B cell (primary cell): ENCODE data around the gene HOMER1. TPM values are rescaled to one million over a fixed set of nuclear protein-coding genes. Genes with fewer than 3 reads are reported as not detected.

Experiments used
- ATAC-seq: fragments of 200-7000 bp; cut with Tn5 transposase; one replicate; pipeline ENCODE4 v1.10.0; 2021; ENCODE audit warnings: low read depth, mild to moderate bottlenecking, moderate number of reproducible peaks, moderate library complexity
- CTCF ChIA-PET: fragments of 350-600 bp; sonication (Branson Sonifier 250); formaldehyde crosslinking; loops from one replicate; lab custom pipeline; 2021; ENCODE audit warnings: antibody characterized with exemption, inconsistent platforms; lab: Charles Lee
- POLR2A ChIA-PET: fragments of 350-600 bp; sonication (Branson Sonifier 250); formaldehyde crosslinking; loops from one replicate; lab custom pipeline; 2021; ENCODE audit warnings: antibody characterized with exemption; lab: Charles Lee
- DNase-seq: peaks from one replicate; pipeline ENCODE4 v3.0.0; 2013
- H2AFZ ChIP-seq: 2 replicates; pipeline ENCODE4 v1.6.1; 2012; ENCODE audit warnings: mild to moderate bottlenecking, low read depth, low read length; ENCODE audit not compliant: insufficient read depth, poor library complexity, severe bottlenecking
- H3K27ac ChIP-seq, 2 donors: 1 replicate in 1 of 2; 2 replicates in 1 of 2; pipeline ENCODE4 v1.5.1; 2012 to 2013; ENCODE audit warnings: low read length in 2 of 2, mild to moderate bottlenecking in 2 of 2, moderate library complexity in 1 of 2
- H3K27me3 ChIP-seq, 4 experiments: fragments of 200-600 bp in 1 of 4; sonication (generic) in 1 of 4; replicated peaks in 1 of 4; 1 replicate in 2 of 4; 2 replicates in 2 of 4; pipeline versions ENCODE4 v1.6.1 to v1.7.0; 2013 to 2016; ENCODE audit warnings: low read length in 3 of 4, mild to moderate bottlenecking in 2 of 4, mixed read lengths in 1 of 4, moderate library complexity in 1 of 4; ENCODE audit not compliant: insufficient read depth in 4 of 4, control insufficient read depth in 3 of 4; ENCODE audit errors: control extremely low read depth in 1 of 4
- H3K36me3 ChIP-seq, 2 experiments: replicated peaks in 1 of 2; 1 replicate in 1 of 2; 2 replicates in 1 of 2; pipeline versions ENCODE4 v1.6.1 to v1.7.1; 2013; ENCODE audit warnings: low read length in 1 of 2; ENCODE audit not compliant: insufficient read depth in 2 of 2, control insufficient read depth in 1 of 2; ENCODE audit errors: control extremely low read depth in 1 of 2, extremely low read depth in 1 of 2
- H3K4me1 ChIP-seq, 2 donors: fragments of 200-600 bp in 1 of 2; sonication (generic) in 1 of 2; 1 replicate in 1 of 2; 2 replicates in 1 of 2; pipeline versions ENCODE4 v1.5.1 to v1.6.1; 2013 to 2017; ENCODE audit warnings: low read length in 2 of 2; ENCODE audit not compliant: control insufficient read depth in 2 of 2, insufficient read depth in 2 of 2
- H3K4me2 ChIP-seq: replicated peaks from 2 replicates; pipeline ENCODE3; 2012; ENCODE audit warnings: mild to moderate bottlenecking, low read depth, low read length; ENCODE audit not compliant: poor library complexity, severe bottlenecking
- H3K4me3 ChIP-seq, 5 experiments: fragments of 200-600 bp in 1 of 5; sonication (generic) in 1 of 5; 1 replicate in 3 of 5; 2 replicates in 2 of 5; pipeline versions ENCODE4 v1.5.1 to v1.7.0; 2011 to 2016; ENCODE audit warnings: low read length in 4 of 5, mild to moderate bottlenecking in 4 of 5, low read depth in 2 of 5, control low read depth in 1 of 5, moderate library complexity in 1 of 5; ENCODE audit not compliant: insufficient read depth in 1 of 5; ENCODE audit errors: control extremely low read depth in 1 of 5, extremely low read depth in 1 of 5
- H3K79me2 ChIP-seq: fragments of 200-600 bp; sonication (generic); one replicate; pipeline ENCODE4 v1.6.0; 2016; ENCODE audit warnings: low read length; ENCODE audit not compliant: control insufficient read depth, insufficient read depth
- H3K9ac ChIP-seq: fragments of 200-600 bp; sonication (generic); 2 replicates; pipeline ENCODE4 v1.6.1; 2017; ENCODE audit warnings: mild to moderate bottlenecking, low read length, moderate library complexity
- H3K9me3 ChIP-seq, 3 donors: one replicate each; pipeline versions ENCODE4 v1.6.1 to v1.7.1; 2013; ENCODE audit warnings: low read length in 2 of 3; ENCODE audit not compliant: control insufficient read depth in 2 of 3, insufficient read depth in 1 of 3; ENCODE audit errors: control extremely low read depth in 1 of 3
- H4K20me1 ChIP-seq: 2 replicates; pipeline ENCODE4 v1.6.0; 2012; ENCODE audit warnings: mild to moderate bottlenecking, low read length; ENCODE audit not compliant: insufficient read depth, control insufficient read depth, poor library complexity, severe bottlenecking
- H3K27ac Mint-ChIP-seq: one replicate; pipeline ENCODE4 v1.8.0; 2021; ENCODE audit warnings: mixed read lengths
- H3K27me3 Mint-ChIP-seq: one replicate; pipeline ENCODE4 v1.8.0; 2021; ENCODE audit warnings: mixed read lengths
- H3K4me1 Mint-ChIP-seq: one replicate; pipeline ENCODE4 v1.8.0; 2021; ENCODE audit warnings: mixed read lengths
- H3K4me3 Mint-ChIP-seq: one replicate; pipeline ENCODE4 v1.8.0; 2021; ENCODE audit warnings: mixed read lengths
- H3K9me3 Mint-ChIP-seq: one replicate; pipeline ENCODE4 v1.8.0; 2022; ENCODE audit warnings: mixed read lengths; ENCODE audit not compliant: insufficient read depth
- CTCF ChIP-seq: fragments of 200-600 bp; IDR thresholded peaks from one replicate; pipeline ENCODE4 v1.8.0; 2022; ENCODE audit warnings: antibody characterized with exemption, mild to moderate bottlenecking
- EZH2 ChIP-seq: IDR thresholded peaks from 2 replicates; pipeline ENCODE4 v1.6.1; 2012; ENCODE audit warnings: borderline replicate concordance, low read depth, mild to moderate bottlenecking, moderate library complexity, low read length; ENCODE audit not compliant: insufficient read depth, poor library complexity, severe bottlenecking
- WGBS: methylation state at CpG from one replicate; pipeline ENCODE4 v1.1.5; 2013; ENCODE audit warnings: missing lambda C conversion rate; ENCODE audit not compliant: insufficient coverage; 5-methylcytosine and 5-hydroxymethylcytosine counted together
- intact Hi-C: fragments of 100-400 bp; cut with micrococcal nuclease; formaldehyde crosslinking; loops from one replicate; pipeline ENCODE4 v1.10.0; 2022
- polyA plus RNA-seq: library from polyadenylated mRNA; depleted of rRNA; stranded (reverse); fragments of >200 nt; gene quantifications from 2 replicates; pipeline ENCODE4 v1.2.3, GENCODE V29; 2012
- total RNA-seq, 2 donors: library from RNA; stranded (reverse); fragments of 120-200 nt in 1 of 2; gene quantifications; 1 replicate in 1 of 2; 2 replicates in 1 of 2; pipeline versions ENCODE4 v1.2.3 to v1.2.4, GENCODE V29; 2013 to 2022

Gene HOMER1
- total and polyA plus RNA-seq, 2 donors (not counting 1 experiment from before 2014, with no cell fraction given): 0.63 to 5.4 TPM

- POLR2A ChIA-PET: no interaction called here
- peaks cover 3% of the 10 kb centered on the region for H3K27me3 Mint-ChIP-seq
- no peaks in the 10 kb centered on the region for H3K27me3 ChIP-seq
- WGBS: 94% methylated on average over 2 of the region's 2 CpGs
- no peaks in the 10 kb centered on the region for H3K4me1 ChIP-seq
- H3K4me3 ChIP-seq: no peak overlapping the region
- H3K4me2 ChIP-seq: no peak overlapping the region
- H3K4me3 Mint-ChIP-seq: no peak overlapping the region
- H3K27ac ChIP-seq: no peak overlapping the region
- H3K9me3 Mint-ChIP-seq: no peaks in the 10 kb centered on the region
- H4K20me1 ChIP-seq: no peaks in the 10 kb centered on the region
- ATAC-seq: no peak
- CTCF ChIA-PET: interaction anchor here (1.6 kb wide), 1 partner anchor 324 kb away, joined by 3 read pairs; no protein-coding TSS in a partner anchor
- no peak overlapping the region for H3K9ac ChIP-seq
- H3K27ac Mint-ChIP-seq: no peak overlapping the region
- no peaks in the 10 kb centered on the region for H3K36me3 ChIP-seq
- intact Hi-C loops: no loop called here
- peaks cover 3% of the 10 kb centered on the region for H3K4me1 Mint-ChIP-seq
- no peaks in the 10 kb centered on the region for H3K79me2 ChIP-seq
- TF ChIP-seq EZH2: no peak
- TF ChIP-seq CTCF: no peak
- DNase-seq: peak; percentile 4
- no peak overlapping the region for H2AFZ ChIP-seq
- no peaks in the 10 kb centered on the region for H3K9me3 ChIP-seq
These were observed 56.9 kb downstream of the HOMER1 start for GRCh38 chr5:79456890-79457583.

- no peaks in the 10 kb centered on the region for H3K27me3 ChIP-seq
- H3K36me3 ChIP-seq: no peaks in the 10 kb centered on the region
- intact Hi-C loops: no loop called here
- H4K20me1 ChIP-seq: no peaks in the 10 kb centered on the region
- no peak for DNase-seq
- H3K4me3 ChIP-seq: no peak overlapping the region
- peaks cover 3% of the 10 kb centered on the region for H3K27me3 Mint-ChIP-seq
- no peaks in the 10 kb centered on the region for H3K4me1 ChIP-seq
- no peak overlapping the region for H3K27ac Mint-ChIP-seq
- CTCF ChIA-PET: interaction anchor here (1.6 kb wide), 1 partner anchor 323 kb away, joined by 3 read pairs; no protein-coding TSS in a partner anchor
- POLR2A ChIA-PET: no interaction called here
- no peak overlapping the region for H3K27ac ChIP-seq
- no peak overlapping the region for H3K9ac ChIP-seq
- no peaks in the 10 kb centered on the region for H3K9me3 Mint-ChIP-seq
- H3K4me2 ChIP-seq: no peak overlapping the region
- peaks cover 3% of the 10 kb centered on the region for H3K4me1 Mint-ChIP-seq
- no peak overlapping the region for H3K4me3 Mint-ChIP-seq
- no peaks in the 10 kb centered on the region for H3K79me2 ChIP-seq
- H2AFZ ChIP-seq: no peak overlapping the region
- no peaks in the 10 kb centered on the region for H3K9me3 ChIP-seq
- no peak for ATAC-seq
- no peak for TF ChIP-seq EZH2
- TF ChIP-seq CTCF: no peak
These were observed 57.5 kb downstream of the HOMER1 start for GRCh38 chr5:79456400-79456799.
